HG03280 (cell line): Measurements from ENCODE around the gene EFNB1.

Source experiments
- ATAC-seq: cut with Tn5 transposase; IDR thresholded peaks from one replicate; pipeline ENCODE4 v1.9.1; 2021; ENCODE audit warnings: mild to moderate bottlenecking, moderate library complexity; ENCODE audit not compliant: unreplicated experiment

The EFNB1 gene

GRCh38 chrX:68880846-68881552 lies 52.2 kb downstream of the EFNB1 start:
- ATAC-seq, result no peak

- ATAC-seq, result no peak
These were observed 53.1 kb downstream of the EFNB1 start for GRCh38 chrX:68881911-68882310.

GRCh38 chrX:68883800-68884199 lies 55.0 kb downstream of the EFNB1 start:
- no peak for ATAC-seq

- no peak for ATAC-seq
These were observed 60.4 kb downstream of the EFNB1 start for GRCh38 chrX:68889249-68889648.
